Embryonic facial prominence (tissue), 1 donor: ENCODE results near the gene ZNRD2.
"Not testable (repeated sequence)": the region's sequence is repeated elsewhere in the genome, so short reads cannot be mapped to it uniquely, and the experiment has no call there.

Source experiments
- DNase-seq: peaks from one replicate; pipeline ENCODE4 v3.0.0-alpha.2; 2016; ENCODE audit errors: extremely low spot score

ZNRD2 gene

GRCh38 chr11:65569973-65570918 is at the start of gene ZNRD2:
TSS of gene ZNRD2 (plus strand) at chr11:65570477. CDS start at chr11:65570492, 15 bp downstream.
- DNase-seq, result peak; percentile 90

GRCh38 chr11:65521777-65522521 is 48.3 kb upstream of the ZNRD2 start:
- DNase-seq, result not testable (repeated sequence)

GRCh38 chr11:65522718-65523630 is 47.3 kb upstream of the ZNRD2 start:
- DNase-seq, result not testable (repeated sequence)

GRCh38 chr11:65523631-65523968 is 46.7 kb upstream of the ZNRD2 start:
- DNase-seq, result not testable (repeated sequence)

GRCh38 chr11:65524014-65524740 is 46.1 kb upstream of the ZNRD2 start:
- DNase-seq, result no peak

- no peak for DNase-seq
Observed at GRCh38 chr11:65524741-65525545, 45.3 kb upstream of the ZNRD2 start, which contains the start of gene SCYL1. TSS of gene SCYL1 (plus strand) at chr11:65525083. CDS start at chr11:65525154, 71 bp downstream.

GRCh38 chr11:65525546-65526480 is 44.5 kb upstream of the ZNRD2 start:
- DNase-seq, result no peak

GRCh38 chr11:65526744-65527143 is 43.5 kb upstream of the ZNRD2 start:
- DNase-seq, result no peak

GRCh38 chr11:65528819-65529350 is 41.4 kb upstream of the ZNRD2 start:
- no peak for DNase-seq

- no peak for DNase-seq
Observed at GRCh38 chr11:65529475-65530156, 40.7 kb upstream of the ZNRD2 start.

- DNase-seq, result no peak
Observed at GRCh38 chr11:65530157-65530496, 40.1 kb upstream of the ZNRD2 start.

GRCh38 chr11:65532388-65533064 is 37.8 kb upstream of the ZNRD2 start:
- DNase-seq, result no peak

- no peak for DNase-seq
Observed at GRCh38 chr11:65535102-65535501, 35.2 kb upstream of the ZNRD2 start.

- no peak for DNase-seq
Observed at GRCh38 chr11:65536412-65537295, 33.6 kb upstream of the ZNRD2 start.

- no peak for DNase-seq
Observed at GRCh38 chr11:65537296-65537597, 33.0 kb upstream of the ZNRD2 start.

GRCh38 chr11:65537620-65538231 is 32.6 kb upstream of the ZNRD2 start:
- no peak for DNase-seq
